Forelimb muscle (tissue), 1 donor: ENCODE data around the gene OPALIN. TPM values are rescaled to one million over a fixed set of nuclear protein-coding genes. Genes with fewer than 3 reads are reported as not detected.

Source experiments
- DNase-seq: peaks from one replicate; pipeline ENCODE4 v3.0.0-alpha.2; 2013; ENCODE audit warnings: low read depth
- polyA plus RNA-seq: library from polyadenylated mRNA; unstranded; fragments of 120-200 nt; gene quantifications from one replicate; pipeline ENCODE4 v1.2.1, GENCODE V29; 2013; ENCODE audit not compliant: insufficient read length

OPALIN gene
- polyA plus RNA-seq, 1 donor, result not detected

- no peak for DNase-seq
Measured at GRCh38 chr10:96374639-96374984, 15.8 kb upstream of the OPALIN start.

- no peak for DNase-seq
Measured at GRCh38 chr10:96374004-96374403, 15.2 kb upstream of the OPALIN start.

- no peak for DNase-seq
Measured at GRCh38 chr10:96371356-96371755, 12.6 kb upstream of the OPALIN start.

GRCh38 chr10:96370584-96371157 is 11.9 kb upstream of the OPALIN start:
- DNase-seq, result no peak

- no peak for DNase-seq
Measured at GRCh38 chr10:96369890-96370583, 11.2 kb upstream of the OPALIN start.

- no peak for DNase-seq
Measured at GRCh38 chr10:96368971-96369370, 10.2 kb upstream of the OPALIN start.

- no peak for DNase-seq
Measured at GRCh38 chr10:96367470-96367869, 8.7 kb upstream of the OPALIN start.

GRCh38 chr10:96366508-96366907 is 7.7 kb upstream of the OPALIN start:
- no peak for DNase-seq

- DNase-seq, result no peak
Measured at GRCh38 chr10:96365571-96365970, 6.8 kb upstream of the OPALIN start.

GRCh38 chr10:96360766-96361165 is 2.0 kb upstream of the OPALIN start:
- no peak for DNase-seq

GRCh38 chr10:96360331-96360730 is 1.5 kb upstream of the OPALIN start:
- no peak for DNase-seq

GRCh38 chr10:96359616-96360015 is 814 bp upstream of the OPALIN start:
- no peak for DNase-seq

GRCh38 chr10:96357038-96357620 is 1.7 kb downstream of the OPALIN start:
- no peak for DNase-seq

GRCh38 chr10:96352582-96352981 is 6.2 kb downstream of the OPALIN start:
- no peak for DNase-seq

GRCh38 chr10:96352027-96352426 is 6.8 kb downstream of the OPALIN start:
- DNase-seq, result no peak

- DNase-seq, result no peak
Measured at GRCh38 chr10:96346295-96346694, 12.5 kb downstream of the OPALIN start.

GRCh38 chr10:96345222-96345621 is 13.6 kb downstream of the OPALIN start:
- DNase-seq, result no peak

GRCh38 chr10:96344178-96344577 is 14.6 kb downstream of the OPALIN start:
- no peak for DNase-seq

- no peak for DNase-seq
Measured at GRCh38 chr10:96342402-96342801, 16.4 kb downstream of the OPALIN start.

GRCh38 chr10:96341219-96342182 is 17.3 kb downstream of the OPALIN start:
- no peak for DNase-seq

GRCh38 chr10:96339956-96340904 is 18.6 kb downstream of the OPALIN start:
- peak; percentile 11 for DNase-seq
